ENCODE measurements around the gene THBS4.

The THBS4 gene

GRCh38 chr5:80048084-80048780 lies 13.1 kb downstream of the THBS4 start:
- DNase-seq, result no peak

GRCh38 chr5:80052464-80052863 lies 17.3 kb downstream of the THBS4 start:
- DNase-seq, result no peak

- DNase-seq, result peak; percentile 64
These were observed 19.5 kb downstream of the THBS4 start for GRCh38 chr5:80054682-80055081.

GRCh38 chr5:80055491-80056170 lies 20.5 kb downstream of the THBS4 start:
- DNase-seq, result no peak

GRCh38 chr5:80057099-80057498 lies 22.0 kb downstream of the THBS4 start:
- DNase-seq, result peak; percentile 57

- DNase-seq, result no peak
These were observed 22.8 kb downstream of the THBS4 start for GRCh38 chr5:80057921-80058320.

- DNase-seq, result no peak
These were observed 24.3 kb downstream of the THBS4 start for GRCh38 chr5:80059354-80059980.

GRCh38 chr5:80060966-80061365 lies 25.8 kb downstream of the THBS4 start:
- DNase-seq, result no peak

GRCh38 chr5:80061547-80061946 lies 26.4 kb downstream of the THBS4 start:
- no peak for DNase-seq

- no peak for DNase-seq
These were observed 29.0 kb downstream of the THBS4 start for GRCh38 chr5:80064124-80064523.

- DNase-seq, result no peak
These were observed 31.9 kb downstream of the THBS4 start for GRCh38 chr5:80067016-80067415.

GRCh38 chr5:80067531-80068245 lies 32.5 kb downstream of the THBS4 start:
- no peak for DNase-seq

- no peak for DNase-seq
These were observed 33.1 kb downstream of the THBS4 start for GRCh38 chr5:80068246-80068636.

- no peak for DNase-seq
These were observed 33.6 kb downstream of the THBS4 start for GRCh38 chr5:80068775-80069174.

- DNase-seq, result no peak
These were observed 34.2 kb downstream of the THBS4 start for GRCh38 chr5:80069251-80069800.

- DNase-seq, result no peak
These were observed 34.8 kb downstream of the THBS4 start for GRCh38 chr5:80069918-80070318.

GRCh38 chr5:80070338-80071056 lies 35.3 kb downstream of the THBS4 start:
- DNase-seq, result no peak

GRCh38 chr5:80071510-80072021 lies 36.4 kb downstream of the THBS4 start:
- DNase-seq, result no peak

GRCh38 chr5:80072103-80073073 lies 37.2 kb downstream of the THBS4 start:
- no peak for DNase-seq

- DNase-seq, result no peak
These were observed 41.2 kb downstream of the THBS4 start for GRCh38 chr5:80076131-80077050.
